Neural progenitor cell (in vitro differentiated cells): ENCODE data around the gene GNS. TPM values are rescaled to one million over a fixed set of nuclear protein-coding genes. Genes with fewer than 3 reads are reported as not detected.

Source experiments
- DNase-seq: peaks from one replicate; pipeline ENCODE4 v3.0.0-alpha.2; 2016; ENCODE audit warnings: low spot score
- H2AFZ ChIP-seq: fragments of 200-600 bp; sonication (generic); replicated peaks from 2 replicates; pipeline ENCODE4 v1.6.1; 2016; ENCODE audit warnings: antibody characterized with exemption
- H3F3A ChIP-seq: fragments of 200-600 bp; sonication (generic); 2 replicates; pipeline ENCODE4 v1.6.1; 2016; ENCODE audit warnings: antibody characterized with exemption, low read depth
- H3K27ac ChIP-seq: fragments of 200-600 bp; sonication (generic); 2 replicates; pipeline ENCODE4 v1.5.1; 2016; ENCODE audit warnings: mild to moderate bottlenecking
- H3K27me3 ChIP-seq: fragments of 200-600 bp; sonication (generic); 2 replicates; pipeline ENCODE4 v1.6.1; 2016; ENCODE audit warnings: mild to moderate bottlenecking, moderate library complexity
- H3K36me3 ChIP-seq: fragments of 200-600 bp; sonication (generic); 2 replicates; pipeline ENCODE4 v1.5.1; 2016
- H3K4me1 ChIP-seq: fragments of 200-600 bp; sonication (generic); 2 replicates; pipeline ENCODE4 v1.6.1; 2016; ENCODE audit warnings: mixed run types
- H3K4me2 ChIP-seq: fragments of 200-600 bp; sonication (generic); 2 replicates; pipeline ENCODE4 v1.6.1; 2016
- H3K4me3 ChIP-seq: fragments of 200-600 bp; sonication (generic); 2 replicates; pipeline ENCODE4 v1.5.1; 2016
- H3K79me2 ChIP-seq: fragments of 200-600 bp; sonication (generic); 2 replicates; pipeline ENCODE4 v1.6.1; 2016; ENCODE audit warnings: low read depth
- H3K9ac ChIP-seq: fragments of 200-600 bp; sonication (generic); 2 replicates; pipeline ENCODE4 v1.6.1; 2016
- H3K9me3 ChIP-seq: fragments of 200-600 bp; sonication (generic); 2 replicates; pipeline ENCODE4 v1.5.1; 2016; ENCODE audit warnings: low read depth
- H4K20me1 ChIP-seq: fragments of 200-600 bp; sonication (generic); 2 replicates; pipeline ENCODE4 v1.6.1; 2016; ENCODE audit warnings: low read depth
- H3K27ac Mint-ChIP-seq: 3 replicates; pipeline ENCODE4 v1.8.0; 2021; ENCODE audit warnings: mixed read lengths
- H3K27me3 Mint-ChIP-seq: 2 replicates; pipeline ENCODE4 v1.8.0; 2022; ENCODE audit warnings: low read depth, mild to moderate bottlenecking, inconsistent platforms, moderate library complexity, mixed read lengths; ENCODE audit not compliant: insufficient read depth
- H3K36me3 Mint-ChIP-seq: 3 replicates; pipeline ENCODE4 v1.8.0; 2021; ENCODE audit warnings: mixed read lengths
- H3K4me1 Mint-ChIP-seq: 3 replicates; pipeline ENCODE4 v1.8.0; 2021; ENCODE audit warnings: mixed read lengths
- H3K4me3 Mint-ChIP-seq: 3 replicates; pipeline ENCODE4 v1.8.0; 2021; ENCODE audit warnings: mild to moderate bottlenecking, moderate library complexity, mixed read lengths
- H3K9me3 Mint-ChIP-seq: 3 replicates; pipeline ENCODE4 v1.8.0; 2020; ENCODE audit warnings: mixed read lengths
- EZH2 ChIP-seq: fragments of 200-600 bp; sonication (generic); IDR thresholded peaks from 2 replicates; pipeline ENCODE4 v1.6.1; 2017; ENCODE audit warnings: antibody characterized with exemption, mild to moderate bottlenecking, moderate library complexity
- EZH2phosphoT487 ChIP-seq: fragments of 200-600 bp; sonication (generic); IDR thresholded peaks from 2 replicates; pipeline ENCODE4 v1.6.1; 2017; ENCODE audit warnings: antibody characterized with exemption
- total RNA-seq: library from RNA; depleted of rRNA; stranded (reverse); fragments of >200 nt; gene quantifications from 2 replicates; pipeline ENCODE4 v1.2.3, GENCODE V29; 2015; ENCODE audit warnings: low replicate concordance
- TF ChIP-seq, protein P1 (sequence below): fragments of 200-600 bp; sonication (generic); IDR thresholded peaks from 2 replicates; pipeline ENCODE4 v1.5.1; 2017; ENCODE audit warnings: antibody characterized with exemption, mild to moderate bottlenecking

The GNS gene
- total RNA-seq, 1 donor from 2014 or later, result 41.2 TPM

DNA sequence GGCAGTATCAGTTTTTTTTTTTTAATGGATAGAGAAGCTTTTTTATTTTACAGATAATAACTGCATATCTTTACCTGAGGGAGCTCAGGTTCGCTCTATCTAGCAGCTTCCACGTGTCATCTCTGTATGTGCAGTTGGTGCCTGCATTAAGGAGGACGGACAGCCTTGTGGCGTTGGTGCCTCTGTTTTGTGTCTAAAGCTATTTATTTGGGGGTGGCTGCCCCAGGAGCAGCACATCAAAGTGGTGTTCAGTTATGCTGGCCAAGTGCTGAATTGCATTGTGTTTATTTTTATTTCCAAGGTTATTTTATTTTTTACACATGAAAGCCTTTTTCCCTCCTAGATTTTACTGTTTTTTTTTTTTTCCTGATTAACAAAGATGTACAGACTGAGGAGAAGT, 89.2 kb downstream of the GNS start:
- no peak overlapping the region for H3K27ac Mint-ChIP-seq
- no peak overlapping the region for H3K27ac ChIP-seq
- DNase-seq, result no peak
- no peaks in the 10 kb centered on the region for H3K27me3 Mint-ChIP-seq
- H3K36me3 ChIP-seq, result no peaks in the 10 kb centered on the region
- H2AFZ ChIP-seq, result no peak overlapping the region
- H3K27me3 ChIP-seq, result no peaks in the 10 kb centered on the region
- no peak overlapping the region for H3K9ac ChIP-seq
- peaks cover 64% of the 10 kb centered on the region for H4K20me1 ChIP-seq
- H3K4me1 ChIP-seq, result peaks cover 25% of the 10 kb centered on the region
- H3K9me3 ChIP-seq, result no peaks in the 10 kb centered on the region
- H3K79me2 ChIP-seq, result peaks cover 45% of the 10 kb centered on the region
- H3K4me2 ChIP-seq, result no peak overlapping the region
- H3K4me3 Mint-ChIP-seq, result no peak overlapping the region
- H3K9me3 Mint-ChIP-seq, result no peaks in the 10 kb centered on the region
- H3K4me1 Mint-ChIP-seq, result peaks cover 61% of the 10 kb centered on the region
- H3F3A ChIP-seq, result peaks cover 1% of the 10 kb centered on the region
- H3K4me3 ChIP-seq, result no peak overlapping the region
- no peaks in the 10 kb centered on the region for H3K36me3 Mint-ChIP-seq
- TF ChIP-seq, protein P1, sequence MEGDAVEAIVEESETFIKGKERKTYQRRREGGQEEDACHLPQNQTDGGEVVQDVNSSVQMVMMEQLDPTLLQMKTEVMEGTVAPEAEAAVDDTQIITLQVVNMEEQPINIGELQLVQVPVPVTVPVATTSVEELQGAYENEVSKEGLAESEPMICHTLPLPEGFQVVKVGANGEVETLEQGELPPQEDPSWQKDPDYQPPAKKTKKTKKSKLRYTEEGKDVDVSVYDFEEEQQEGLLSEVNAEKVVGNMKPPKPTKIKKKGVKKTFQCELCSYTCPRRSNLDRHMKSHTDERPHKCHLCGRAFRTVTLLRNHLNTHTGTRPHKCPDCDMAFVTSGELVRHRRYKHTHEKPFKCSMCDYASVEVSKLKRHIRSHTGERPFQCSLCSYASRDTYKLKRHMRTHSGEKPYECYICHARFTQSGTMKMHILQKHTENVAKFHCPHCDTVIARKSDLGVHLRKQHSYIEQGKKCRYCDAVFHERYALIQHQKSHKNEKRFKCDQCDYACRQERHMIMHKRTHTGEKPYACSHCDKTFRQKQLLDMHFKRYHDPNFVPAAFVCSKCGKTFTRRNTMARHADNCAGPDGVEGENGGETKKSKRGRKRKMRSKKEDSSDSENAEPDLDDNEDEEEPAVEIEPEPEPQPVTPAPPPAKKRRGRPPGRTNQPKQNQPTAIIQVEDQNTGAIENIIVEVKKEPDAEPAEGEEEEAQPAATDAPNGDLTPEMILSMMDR, result no peak
- TF ChIP-seq EZH2phosphoT487 (no peak), EZH2 (no peak)

DNA sequence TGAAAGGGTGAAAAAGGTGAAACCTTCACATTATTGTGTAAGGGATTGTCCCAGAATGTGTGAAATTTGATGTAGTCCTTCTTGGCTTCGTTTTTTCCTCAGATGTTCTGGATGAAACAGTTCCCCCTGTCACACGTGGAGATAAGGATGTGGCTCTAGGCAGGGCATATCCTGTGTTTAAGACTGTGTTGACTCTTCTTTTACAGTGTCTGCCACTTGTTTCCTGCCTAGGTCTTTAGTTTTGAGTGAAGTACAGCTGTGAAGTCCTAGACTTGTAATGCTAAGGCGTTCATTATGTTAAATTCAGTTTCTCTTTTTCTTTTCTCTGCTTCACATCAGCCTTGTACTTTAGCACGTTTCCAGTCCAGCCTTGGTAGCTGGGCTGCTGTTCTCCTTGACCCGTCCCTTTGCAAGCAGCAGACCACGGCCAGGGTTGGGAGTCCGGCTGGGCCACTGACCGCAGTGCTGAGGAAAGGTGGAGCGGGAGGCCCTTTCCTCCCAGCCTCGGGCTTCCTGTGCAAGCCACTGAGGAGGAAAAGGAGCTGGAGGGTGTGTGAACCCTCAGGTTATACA, 89.8 kb downstream of the GNS start:
- Histone ChIP-seq H3K36me3 (no peaks in the 10 kb centered on the region), H3F3A (no peaks in the 10 kb centered on the region), H3K4me3 (no peak overlapping the region), H3K27ac (no peak overlapping the region), H3K79me2 (peaks cover 39% of the 10 kb centered on the region), H3K9me3 (no peaks in the 10 kb centered on the region), H4K20me1 (peaks cover 58% of the 10 kb centered on the region), H3K27me3 (no peaks in the 10 kb centered on the region), H3K9ac (no peak overlapping the region), H2AFZ (no peak overlapping the region), H3K4me1 (peaks cover 25% of the 10 kb centered on the region), H3K4me2 (no peak overlapping the region)
- Mint-ChIP-seq H3K4me1 (peaks cover 57% of the 10 kb centered on the region), H3K9me3 (no peaks in the 10 kb centered on the region), H3K4me3 (no peak overlapping the region), H3K36me3 (no peaks in the 10 kb centered on the region), H3K27ac (peak overlapping the region; percentile 8), H3K27me3 (no peaks in the 10 kb centered on the region)
- TF ChIP-seq, protein P1, result no peak
- no peak for TF ChIP-seq EZH2phosphoT487
- no peak for TF ChIP-seq EZH2
- no peak for DNase-seq

DNA sequence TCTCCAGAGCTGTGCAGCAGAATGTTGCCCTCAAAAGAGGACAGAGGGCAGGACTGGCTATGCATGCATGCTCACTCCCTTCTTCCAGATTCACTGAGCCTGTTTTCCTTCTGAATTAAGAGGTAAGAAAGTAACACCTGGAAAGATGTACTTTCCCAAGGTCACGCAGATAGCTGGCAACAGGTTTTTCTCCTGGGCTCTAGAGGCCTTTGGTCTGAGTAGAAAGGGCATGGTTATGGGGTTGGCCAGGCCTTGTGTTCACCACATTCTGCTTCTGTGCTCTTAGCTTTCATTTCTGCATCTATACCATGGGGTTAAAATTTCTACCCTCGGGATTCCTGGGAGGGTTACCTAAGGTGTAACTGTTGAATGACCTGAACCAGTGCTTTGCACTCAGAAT, 91.4 kb downstream of the GNS start:
- Histone ChIP-seq H4K20me1 (peaks cover 46% of the 10 kb centered on the region), H3F3A (no peaks in the 10 kb centered on the region), H3K4me3 (no peak overlapping the region), H3K4me2 (no peak overlapping the region), H3K27ac (no peak overlapping the region), H3K9me3 (no peaks in the 10 kb centered on the region), H3K36me3 (no peaks in the 10 kb centered on the region), H3K79me2 (peaks cover 34% of the 10 kb centered on the region), H3K27me3 (no peaks in the 10 kb centered on the region), H2AFZ (no peak overlapping the region), H3K4me1 (peaks cover 12% of the 10 kb centered on the region), H3K9ac (no peak overlapping the region)
- DNase-seq, result no peak
- no peak overlapping the region for H3K27ac Mint-ChIP-seq
- TF ChIP-seq EZH2phosphoT487, result no peak
- TF ChIP-seq EZH2, result no peak
- TF ChIP-seq, protein P1, result no peak
- H3K4me3 Mint-ChIP-seq, result no peak overlapping the region
- no peaks in the 10 kb centered on the region for H3K27me3 Mint-ChIP-seq
- no peaks in the 10 kb centered on the region for H3K9me3 Mint-ChIP-seq
- H3K4me1 Mint-ChIP-seq, result peaks cover 41% of the 10 kb centered on the region
- H3K36me3 Mint-ChIP-seq, result no peaks in the 10 kb centered on the region
